Endothelial cell of umbilical vein (primary cell): ENCODE measurements around the gene BTG1. TPM values are rescaled to one million over a fixed set of nuclear protein-coding genes. Genes with fewer than 3 reads are reported as not detected.

ENCODE experiments used
- BruUV-seq: library from RNA; stranded (reverse); fragments of 400-500 nt; replicated peaks from 2 replicates; lab custom pipeline; 2021; lab: Mats Ljungman, UMichigan
- CTCF ChIA-PET: fragments of 300-600, 350-600 bp; sonication (Branson Sonifier 250); formaldehyde crosslinking; loops from one replicate; lab custom pipeline; 2021; ENCODE audit warnings: antibody characterized with exemption, inconsistent platforms; lab: Charles Lee
- POLR2A ChIA-PET: fragments of 300-600, 350-600 bp; sonication (Branson Sonifier 250); formaldehyde crosslinking; loops from one replicate; lab custom pipeline; 2021; ENCODE audit warnings: antibody characterized with exemption, inconsistent platforms; lab: Charles Lee
- DNase-seq: peaks from one replicate; pipeline ENCODE4 v3.0.0-alpha.2; 2011; ENCODE audit warnings: low read depth, low spot score
- FAIRE-seq: peaks from 2 replicates; lab custom pipeline; 2011; peaks lifted over from hg19 to GRCh38; lab: Jason Lieb, UNC
- H2AFZ ChIP-seq: 2 replicates; pipeline ENCODE4 v1.6.0; 2012; ENCODE audit warnings: low read depth, low read length, control low read depth, inconsistent platforms
- H3K27ac ChIP-seq: 2 replicates; pipeline ENCODE4 v1.5.1; 2011; ENCODE audit warnings: low read depth, mild to moderate bottlenecking, control low read depth, low read length, moderate library complexity; ENCODE audit not compliant: insufficient read depth
- H3K27me3 ChIP-seq, 2 experiments: 2 replicates each; pipeline versions ENCODE4 v1.6.0 to v1.6.1; 2011; ENCODE audit warnings: low read length in 2 of 2, mixed read lengths in 1 of 2; ENCODE audit not compliant: control insufficient read depth in 2 of 2, insufficient read depth in 2 of 2
- H3K36me3 ChIP-seq, 2 experiments: 2 replicates in 1 of 2; 3 replicates in 1 of 2; pipeline ENCODE4 v1.5.1; 2011; ENCODE audit warnings: low read length in 2 of 2, mild to moderate bottlenecking in 1 of 2, moderate library complexity in 1 of 2; ENCODE audit not compliant: control insufficient read depth in 2 of 2, insufficient read depth in 2 of 2; ENCODE audit errors: extremely low read depth in 1 of 2
- H3K4me1 ChIP-seq: 3 replicates; pipeline ENCODE4 v1.5.1; 2011; ENCODE audit warnings: mild to moderate bottlenecking, low read length; ENCODE audit not compliant: control insufficient read depth, insufficient read depth; ENCODE audit errors: extremely low read depth
- H3K4me2 ChIP-seq: 2 replicates; pipeline ENCODE4 v1.6.1; 2011; ENCODE audit warnings: low read length, control low read depth, mixed read lengths; ENCODE audit not compliant: insufficient read depth
- H3K4me3 ChIP-seq, 3 experiments: fragments of 200-600 bp in 1 of 3; sonication (generic), shearing (Covaris generic) in 1 of 3; replicated peaks in 1 of 3; 2 replicates each; pipeline ENCODE4 v1.5.1; 2011 to 2016; ENCODE audit warnings: control low read depth in 3 of 3, low read length in 3 of 3, mild to moderate bottlenecking in 2 of 3, inconsistent platforms in 1 of 3, low read depth in 1 of 3, moderate library complexity in 1 of 3; ENCODE audit not compliant: insufficient read depth in 1 of 3
- H3K79me2 ChIP-seq: 2 replicates; pipeline ENCODE4 v1.6.0; 2012; ENCODE audit warnings: low read length, inconsistent platforms; ENCODE audit not compliant: control insufficient read depth, insufficient read depth
- H3K9ac ChIP-seq: replicated peaks from 2 replicates; pipeline ENCODE3; 2011; ENCODE audit warnings: low read length, control low read depth; ENCODE audit not compliant: insufficient read depth; ENCODE audit errors: extremely low read depth
- H3K9me1 ChIP-seq: replicated peaks from 3 replicates; pipeline ENCODE4 v1.6.0; 2011; ENCODE audit warnings: mild to moderate bottlenecking, low read length; ENCODE audit not compliant: control insufficient read depth, insufficient read depth; ENCODE audit errors: extremely low read depth
- H3K9me3 ChIP-seq: replicated peaks from 2 replicates; pipeline ENCODE4 v1.5.1; 2012; ENCODE audit warnings: low read length, inconsistent platforms; ENCODE audit not compliant: control insufficient read depth, insufficient read depth
- H4K20me1 ChIP-seq: replicated peaks from 2 replicates; pipeline ENCODE3; 2011; ENCODE audit warnings: mild to moderate bottlenecking, low read length; ENCODE audit not compliant: control insufficient read depth, insufficient read depth; ENCODE audit errors: extremely low read depth
- EZH2 ChIP-seq: IDR thresholded peaks from 2 replicates; pipeline ENCODE4 v1.6.1; 2012; ENCODE audit warnings: borderline replicate concordance, low read depth, mild to moderate bottlenecking, moderate library complexity, low read length, inconsistent platforms; ENCODE audit not compliant: severe bottlenecking
- FOS ChIP-seq: IDR thresholded peaks from 2 replicates; pipeline ENCODE4 v1.6.1; 2011; ENCODE audit warnings: mild to moderate bottlenecking, low read length, moderate library complexity, borderline replicate concordance; ENCODE audit not compliant: insufficient read depth
- GATA2 ChIP-seq: IDR thresholded peaks from 2 replicates; pipeline ENCODE4 v1.7.0; 2011; ENCODE audit warnings: low read depth, mild to moderate bottlenecking, moderate library complexity, mixed read lengths, low read length; ENCODE audit not compliant: insufficient read length, insufficient read depth
- JUN ChIP-seq: IDR thresholded peaks from 2 replicates; pipeline ENCODE4 v1.6.1; 2011; ENCODE audit warnings: borderline replicate concordance, low read depth; ENCODE audit not compliant: insufficient read length, insufficient read depth
- MYC ChIP-seq: IDR thresholded peaks from one replicate; pipeline ENCODE4 v1.6.1; 2011; ENCODE audit warnings: mild to moderate bottlenecking, low read depth, low read length
- POLR2A ChIP-seq: IDR thresholded peaks from 2 replicates; pipeline ENCODE4 v1.6.1; 2012; ENCODE audit warnings: low read depth, mild to moderate bottlenecking, control low read depth, low read length
- POLR2AphosphoS5 ChIP-seq: IDR thresholded peaks from 2 replicates; pipeline ENCODE4 v1.6.1; 2012; ENCODE audit warnings: low read depth, mild to moderate bottlenecking, control low read depth, low read length, moderate library complexity; ENCODE audit not compliant: insufficient read depth
- dilution Hi-C: fragments of 300-500 bp; cut with MboI; formaldehyde crosslinking; loops from one replicate; pipeline ENCODE4 v1.15.0; 2019; ENCODE audit warnings: low sequenced_read_pairs; ENCODE audit not compliant: extremely low pct_ligation_motif_present
- intact Hi-C: fragments of 100-400 bp; cut with micrococcal nuclease; formaldehyde crosslinking; loops from one replicate; pipeline ENCODE4 v1.10.0; 2022
- polyA plus RNA-seq, 4 experiments: library from polyadenylated mRNA; depleted of rRNA in 3 of 4; stranded (reverse) in 3 of 4; unstranded in 1 of 4; fragments of >200 nt; gene quantifications; 2 replicates each; pipeline versions ENCODE4 v1.2.1 to v1.2.3, GENCODE V29; 2011 to 2012; ENCODE audit warnings: missing spikeins in 1 of 4
- total RNA-seq: library from RNA; stranded (reverse); gene quantifications from 2 replicates; pipeline ENCODE4 v1.2.3, GENCODE V29; 2021
- TF ChIP-seq, protein P1 (sequence below), 2 donors: IDR thresholded peaks; 1 replicate in 1 of 2; 2 replicates in 1 of 2; pipeline ENCODE4 v1.5.1; 2011; ENCODE audit warnings: low read length in 2 of 2, mild to moderate bottlenecking in 2 of 2, moderate library complexity in 2 of 2, control low read depth in 1 of 2, inconsistent platforms in 1 of 2, low read depth in 1 of 2; ENCODE audit not compliant: insufficient read depth in 1 of 2; ENCODE audit errors: extremely low read depth in 1 of 2
- TF ChIP-seq, protein P2 (sequence below): IDR thresholded peaks from 2 replicates; pipeline ENCODE4 v1.6.1; 2011; ENCODE audit not compliant: insufficient read depth, insufficient read length

Gene BTG1
- total and polyA plus RNA-seq, 2 donors (not counting 3 experiments of a cell fraction or from before 2014, with no cell fraction given): 42.8 to 104 TPM

DNA sequence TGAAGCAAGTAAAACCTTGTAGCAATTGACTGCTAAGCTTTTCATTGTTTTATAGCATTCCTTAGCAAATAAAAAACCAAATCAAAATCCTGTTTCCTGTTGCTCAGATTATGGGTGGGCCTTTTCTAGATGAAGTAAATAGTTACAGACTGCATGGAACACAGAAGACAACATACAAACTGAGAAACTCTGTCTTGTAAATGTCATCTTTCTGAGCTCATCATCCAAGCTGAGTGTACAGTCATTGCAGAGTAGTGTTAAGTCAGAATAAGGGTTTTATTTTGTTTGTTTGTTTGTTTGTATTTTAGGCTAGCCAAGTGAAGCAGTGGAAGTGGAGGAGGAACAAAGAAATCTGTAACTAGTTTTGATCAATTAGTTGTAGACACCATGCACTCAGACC lies 24.4 kb upstream of the BTG1 start:
- ChIA-PET CTCF (interaction anchor here (1.2 kb wide), 1 partner anchor 438 kb away, joined by 3 read pairs; no protein-coding TSS in a partner anchor), POLR2A (no interaction called here)
- dilution Hi-C loops (no loop called here), intact Hi-C loops (no loop called here)
- H3K79me2 ChIP-seq: no peaks in the 10 kb centered on the region
- TF ChIP-seq EZH2 (no peak), POLR2A (no peak)
- no peaks in the 10 kb centered on the region for H3K27me3 ChIP-seq
- no peaks in the 10 kb centered on the region for H3K9me1 ChIP-seq
- no TSS peak for BruUV-seq
- no peak overlapping the region for H3K4me2 ChIP-seq
- DNase-seq (no peak), FAIRE-seq (no peak)
- H3K36me3 ChIP-seq: no peaks in the 10 kb centered on the region
- no peak overlapping the region for H3K27ac ChIP-seq
- H3K4me1 ChIP-seq: no peaks in the 10 kb centered on the region
- no peaks in the 10 kb centered on the region for H4K20me1 ChIP-seq
- no peaks in the 10 kb centered on the region for H3K9me3 ChIP-seq
- H2AFZ ChIP-seq: no peak overlapping the region
- H3K4me3 ChIP-seq: no peak overlapping the region
- H3K9ac ChIP-seq: no peak overlapping the region

DNA sequence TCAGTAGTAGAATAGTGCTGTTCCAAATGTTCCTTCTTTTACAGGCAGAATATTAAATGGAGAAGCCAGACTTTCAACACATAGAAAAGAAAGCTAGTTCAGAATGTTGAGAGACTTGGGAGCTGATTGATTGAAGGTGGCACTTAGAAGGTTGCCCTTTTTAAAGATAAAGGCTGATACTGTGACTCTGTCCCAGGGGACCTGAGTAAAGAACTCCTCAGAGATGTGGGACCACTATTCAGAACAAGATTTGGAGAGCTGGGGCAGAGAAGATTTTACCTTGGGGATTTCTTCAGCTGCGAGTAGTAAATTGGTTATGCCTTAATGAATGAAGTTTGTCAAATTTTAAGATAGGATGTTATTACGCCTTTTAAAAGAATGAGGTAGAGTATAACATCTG lies 21.4 kb upstream of the BTG1 start:
- Histone ChIP-seq H3K4me3 (no peak overlapping the region), H2AFZ (no peak overlapping the region), H3K9me1 (no peaks in the 10 kb centered on the region), H3K4me1 (no peaks in the 10 kb centered on the region), H3K27me3 (no peaks in the 10 kb centered on the region), H3K79me2 (no peaks in the 10 kb centered on the region), H3K4me2 (no peak overlapping the region), H3K9ac (no peak overlapping the region), H4K20me1 (no peaks in the 10 kb centered on the region), H3K36me3 (no peaks in the 10 kb centered on the region), H3K9me3 (no peaks in the 10 kb centered on the region), H3K27ac (no peak overlapping the region)
- CTCF ChIA-PET: interaction anchor here (0.8 to 1.1 kb wide), 3 partner anchors 18 to 1161 kb away, joined by 3 read pairs; partner anchors contain the start of gene BTG1
- intact Hi-C loops (no loop called here), dilution Hi-C loops (no loop called here)
- no TSS peak for BruUV-seq
- DNase-seq (no peak), FAIRE-seq (no peak)
- POLR2A ChIA-PET: no interaction called here
- no peak for TF ChIP-seq EZH2
- TF ChIP-seq, protein P1, sequence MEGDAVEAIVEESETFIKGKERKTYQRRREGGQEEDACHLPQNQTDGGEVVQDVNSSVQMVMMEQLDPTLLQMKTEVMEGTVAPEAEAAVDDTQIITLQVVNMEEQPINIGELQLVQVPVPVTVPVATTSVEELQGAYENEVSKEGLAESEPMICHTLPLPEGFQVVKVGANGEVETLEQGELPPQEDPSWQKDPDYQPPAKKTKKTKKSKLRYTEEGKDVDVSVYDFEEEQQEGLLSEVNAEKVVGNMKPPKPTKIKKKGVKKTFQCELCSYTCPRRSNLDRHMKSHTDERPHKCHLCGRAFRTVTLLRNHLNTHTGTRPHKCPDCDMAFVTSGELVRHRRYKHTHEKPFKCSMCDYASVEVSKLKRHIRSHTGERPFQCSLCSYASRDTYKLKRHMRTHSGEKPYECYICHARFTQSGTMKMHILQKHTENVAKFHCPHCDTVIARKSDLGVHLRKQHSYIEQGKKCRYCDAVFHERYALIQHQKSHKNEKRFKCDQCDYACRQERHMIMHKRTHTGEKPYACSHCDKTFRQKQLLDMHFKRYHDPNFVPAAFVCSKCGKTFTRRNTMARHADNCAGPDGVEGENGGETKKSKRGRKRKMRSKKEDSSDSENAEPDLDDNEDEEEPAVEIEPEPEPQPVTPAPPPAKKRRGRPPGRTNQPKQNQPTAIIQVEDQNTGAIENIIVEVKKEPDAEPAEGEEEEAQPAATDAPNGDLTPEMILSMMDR (IDR thresholded peaks at IDR 0.05; ENCODE audit: extremely low read depth in 1 of 2, insufficient read depth in 1 of 2, low read depth in 1 of 2, low read length in 2 of 2): no peak
- TF ChIP-seq, protein P2, sequence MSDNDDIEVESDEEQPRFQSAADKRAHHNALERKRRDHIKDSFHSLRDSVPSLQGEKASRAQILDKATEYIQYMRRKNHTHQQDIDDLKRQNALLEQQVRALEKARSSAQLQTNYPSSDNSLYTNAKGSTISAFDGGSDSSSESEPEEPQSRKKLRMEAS: no peak
- TF ChIP-seq MYC: no peak
- TF ChIP-seq FOS: no peak
- no peak for TF ChIP-seq GATA2
- no peak for TF ChIP-seq POLR2A
- no peak for TF ChIP-seq POLR2AphosphoS5
- TF ChIP-seq JUN: no peak
